ENCODE measurements around the gene FAF1.
"Not testable (repeated sequence)": the region's sequence is repeated elsewhere in the genome, so short reads cannot be mapped to it uniquely, and the experiment has no call there.

FAF1 gene

DNA sequence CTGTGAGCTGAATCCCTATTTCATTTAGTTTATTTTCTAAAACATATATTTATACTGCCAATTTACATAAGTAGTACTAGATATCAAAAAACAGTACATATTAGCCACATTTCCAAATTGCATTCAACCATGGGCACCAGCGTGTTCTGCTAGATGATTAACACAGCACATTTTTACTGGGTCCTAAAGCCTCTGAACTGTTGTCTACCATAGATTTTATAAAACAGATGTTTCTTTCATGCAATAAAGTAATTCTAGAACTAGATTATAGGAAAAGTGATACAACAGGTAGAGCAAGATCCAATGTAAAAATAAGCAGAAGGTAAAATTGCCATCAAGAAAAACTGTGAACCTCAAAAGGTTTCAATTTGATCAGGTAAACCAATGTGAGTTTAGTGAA, 108.6 kb downstream of the FAF1 start:
- DNase-seq (ENCODE audit: low read depth in 3 of 3, low spot score in 1 of 3), result no peak

DNA sequence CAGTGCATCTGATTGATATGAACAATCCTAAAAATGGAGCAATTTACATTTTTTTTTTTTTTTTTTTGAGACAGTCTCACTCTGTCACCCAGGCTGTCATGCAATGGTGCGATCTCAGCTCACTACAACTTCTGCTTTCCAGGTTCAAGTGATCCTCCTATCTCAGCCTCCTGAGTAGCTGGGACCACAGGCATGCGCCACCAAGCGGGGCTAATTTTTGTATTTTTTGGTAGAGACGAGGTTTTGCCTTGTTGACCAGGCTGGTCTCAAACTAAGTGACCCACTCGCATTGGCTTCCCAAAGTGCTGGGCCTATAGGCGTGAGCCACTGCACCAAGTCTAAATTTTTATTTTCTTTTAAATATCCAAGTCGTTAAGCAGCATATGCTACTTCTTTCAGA, 109.0 kb downstream of the FAF1 start:
- no peak for DNase-seq (ENCODE audit: low read depth in 3 of 3, low spot score in 1 of 3)

DNA sequence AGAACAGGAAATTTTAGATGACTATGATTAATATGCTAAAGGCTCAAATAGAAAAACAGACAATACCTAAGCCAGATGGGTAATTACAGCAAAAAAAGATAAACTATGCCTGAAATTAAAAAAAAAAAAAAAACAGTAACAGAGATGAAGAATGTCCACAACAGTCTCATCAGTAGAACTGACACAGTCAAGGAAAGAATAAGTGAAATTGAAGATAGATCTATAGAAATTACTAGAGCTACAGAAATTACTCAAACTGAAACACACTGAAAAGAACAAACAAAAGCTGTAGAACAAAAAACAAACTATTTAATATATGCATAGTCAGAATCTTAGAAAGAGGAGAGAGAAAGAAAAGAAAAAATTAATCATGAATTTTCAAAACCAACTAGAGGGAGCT, 112.8 kb downstream of the FAF1 start:
- no peak for DNase-seq (ENCODE audit: low read depth in 3 of 3, low spot score in 1 of 3)

- no peak for DNase-seq (ENCODE audit: low read depth in 3 of 3, low spot score in 1 of 3)
These were observed 113.7 kb downstream of the FAF1 start for GRCh38 chr1:50846224-50846839.

- no peak for DNase-seq (ENCODE audit: low read depth in 3 of 3, low spot score in 1 of 3)
These were observed 118.2 kb downstream of the FAF1 start for GRCh38 chr1:50841791-50842387.

DNA sequence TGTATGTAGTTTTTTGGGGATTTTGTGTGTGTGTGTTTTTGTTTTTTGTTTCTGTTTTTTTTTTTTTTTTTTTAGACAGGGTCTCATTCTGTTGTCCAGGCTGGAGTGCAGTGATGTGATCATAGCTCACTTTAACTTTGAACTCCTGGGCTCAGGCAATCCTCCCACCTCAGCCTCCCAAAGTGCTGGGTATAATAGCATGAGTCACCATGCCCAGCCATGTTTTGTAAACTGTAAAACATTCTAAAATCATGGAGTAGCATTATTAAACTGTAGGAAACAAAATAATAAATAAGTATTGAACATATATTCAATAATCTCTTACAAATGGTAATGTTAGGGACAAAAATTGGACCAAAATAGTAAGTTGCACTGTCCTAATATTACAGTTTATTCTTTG, 124.0 kb downstream of the FAF1 start:
- no peak for DNase-seq (ENCODE audit: low read depth in 3 of 3, low spot score in 1 of 3)

DNA sequence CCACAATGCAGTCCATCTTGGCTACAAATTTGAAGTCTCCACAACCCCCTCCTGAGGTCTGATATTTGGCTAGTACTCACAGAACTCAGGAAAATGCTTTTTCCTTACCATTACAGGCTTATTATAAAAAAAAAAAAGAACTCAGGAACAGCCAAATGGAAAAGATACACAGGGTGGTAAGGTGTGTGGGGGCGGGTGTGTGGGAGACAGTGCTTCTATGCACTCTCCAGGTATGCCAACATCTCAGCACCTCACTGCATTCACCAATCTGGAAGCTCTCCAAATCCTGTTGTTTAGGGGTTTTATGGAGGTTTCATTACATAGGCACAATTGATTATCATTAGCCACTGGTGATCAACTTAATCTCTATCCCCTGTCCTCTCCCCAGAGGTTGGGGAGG, 126.9 kb downstream of the FAF1 start:
- DNase-seq (ENCODE audit: low read depth in 3 of 3, low spot score in 1 of 3), result no peak

- no peak for DNase-seq (ENCODE audit: low read depth in 3 of 3, low spot score in 1 of 3)
These were observed 127.9 kb downstream of the FAF1 start for GRCh38 chr1:50832167-50832566.

DNA sequence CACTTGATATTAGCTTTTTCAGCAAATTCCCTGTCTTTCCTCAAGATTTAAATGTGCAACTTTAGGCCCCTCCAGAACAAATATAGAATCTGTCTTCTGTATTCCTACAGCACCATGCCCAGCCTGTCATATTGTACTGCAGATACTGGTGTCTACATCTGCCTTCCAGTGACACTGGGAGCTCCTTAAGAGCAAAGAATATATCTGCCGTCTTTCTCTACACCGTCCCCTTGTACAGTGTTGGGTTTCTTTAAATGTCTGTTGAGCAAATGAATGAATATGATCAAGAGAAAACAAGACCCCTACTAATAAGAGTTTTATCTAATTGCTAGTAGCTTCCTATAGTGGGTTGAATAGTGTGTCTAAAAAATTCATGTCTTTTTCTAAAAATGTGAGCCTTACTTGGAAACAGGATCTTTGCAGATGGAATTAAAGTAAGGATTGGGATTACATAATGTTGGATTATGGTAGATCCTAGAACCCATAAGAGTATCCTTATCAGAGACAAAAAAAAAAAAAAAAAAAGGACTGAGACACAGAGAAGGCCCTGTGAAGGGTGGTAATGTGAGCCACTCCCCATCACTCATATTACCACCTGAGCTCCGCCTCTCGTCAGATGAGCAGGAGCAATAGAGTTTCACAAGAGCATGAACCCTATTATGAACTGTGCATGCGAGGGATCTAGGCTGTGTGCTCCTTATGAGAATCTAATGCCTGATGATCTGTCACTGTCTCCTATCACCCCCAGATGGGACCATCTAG, 128.6 kb downstream of the FAF1 start:
- DNase-seq (ENCODE audit: low read depth in 3 of 3, low spot score in 1 of 3), result no peak

DNA sequence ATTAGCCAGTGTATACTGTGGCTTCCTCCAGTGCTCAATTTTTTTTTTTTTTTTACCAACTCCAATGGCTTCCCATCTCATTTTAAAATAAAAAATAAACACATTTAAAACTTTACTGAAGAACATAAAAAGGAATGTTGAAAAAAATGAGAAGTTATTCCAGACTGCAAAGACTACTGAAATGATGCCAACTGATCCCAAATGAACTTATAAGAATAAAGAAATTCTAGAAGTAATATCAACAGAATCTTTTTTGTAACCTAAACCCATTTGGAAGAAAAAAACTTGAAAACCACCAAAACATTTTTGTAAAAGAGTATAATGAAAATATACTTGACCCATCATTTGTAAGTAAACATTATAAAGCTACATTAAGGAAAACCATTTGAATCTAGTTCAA, 129.4 kb downstream of the FAF1 start:
- DNase-seq (ENCODE audit: low read depth in 3 of 3, low spot score in 1 of 3), result no peak

GRCh38 chr1:50829014-50829958, 130.8 kb downstream of the FAF1 start:
- DNase-seq (ENCODE audit: low read depth in 3 of 3, low spot score in 1 of 3), result no peak

- no peak for DNase-seq (ENCODE audit: low read depth in 3 of 3, low spot score in 1 of 3)
These were observed 132.5 kb downstream of the FAF1 start for GRCh38 chr1:50827546-50827945.

DNA sequence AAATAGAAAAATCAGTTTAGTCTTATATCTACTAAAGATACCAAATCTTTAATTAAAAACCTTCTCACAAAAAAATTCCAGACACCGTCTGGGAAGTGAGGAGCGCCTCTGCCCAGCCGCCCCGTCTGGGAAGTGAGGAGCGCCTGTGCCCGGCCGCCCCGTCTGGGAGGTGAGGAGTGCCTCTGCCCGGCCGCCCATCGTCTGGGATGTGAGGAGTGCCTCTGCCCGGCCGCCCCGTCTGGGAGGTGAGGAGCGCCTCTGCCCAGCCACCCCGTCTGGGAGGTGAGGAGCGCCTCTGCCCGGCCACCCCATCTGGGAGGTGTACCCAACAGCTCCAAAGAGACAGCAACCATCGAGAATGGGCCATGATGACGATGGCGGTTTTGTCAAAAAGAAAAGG, 133.3 kb downstream of the FAF1 start:
- DNase-seq (ENCODE audit: low read depth in 3 of 3, low spot score in 1 of 3), result not testable (repeated sequence)

DNA sequence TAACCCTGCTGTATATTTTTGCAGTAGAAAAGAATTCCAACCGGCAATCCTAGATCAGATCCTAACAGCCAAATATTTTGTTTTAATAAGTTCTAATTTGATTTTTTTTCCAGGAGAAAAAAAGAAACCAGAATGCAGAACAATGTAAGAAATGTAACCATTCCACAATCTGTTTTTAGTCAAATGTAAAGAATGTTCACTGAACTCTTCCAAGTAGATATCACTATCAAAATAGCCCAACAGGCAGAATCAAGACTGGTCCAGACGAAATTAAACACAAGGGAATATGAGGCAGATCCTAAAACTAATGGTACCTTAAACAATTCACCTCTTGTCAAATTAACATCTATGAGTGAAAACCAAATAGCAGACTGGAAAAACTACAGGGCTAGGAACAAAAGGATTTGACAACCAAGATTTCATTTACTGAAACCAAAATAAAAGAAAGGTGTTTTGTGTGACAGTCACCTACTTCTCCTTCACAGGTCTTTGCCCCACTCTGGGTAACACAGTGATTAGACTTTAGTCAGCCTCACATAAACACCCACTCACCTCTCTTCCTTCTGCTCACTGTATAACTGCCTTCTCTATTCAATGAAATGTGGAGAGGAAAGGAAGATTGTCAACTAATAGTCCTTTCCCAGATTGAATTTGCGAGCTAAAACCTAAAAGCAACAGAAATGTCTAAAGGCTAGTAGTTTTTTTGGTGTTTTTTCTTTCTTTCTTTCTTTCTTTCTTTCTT, 137.9 kb downstream of the FAF1 start:
- no peak for DNase-seq (ENCODE audit: low read depth in 3 of 3, low spot score in 1 of 3)

DNA sequence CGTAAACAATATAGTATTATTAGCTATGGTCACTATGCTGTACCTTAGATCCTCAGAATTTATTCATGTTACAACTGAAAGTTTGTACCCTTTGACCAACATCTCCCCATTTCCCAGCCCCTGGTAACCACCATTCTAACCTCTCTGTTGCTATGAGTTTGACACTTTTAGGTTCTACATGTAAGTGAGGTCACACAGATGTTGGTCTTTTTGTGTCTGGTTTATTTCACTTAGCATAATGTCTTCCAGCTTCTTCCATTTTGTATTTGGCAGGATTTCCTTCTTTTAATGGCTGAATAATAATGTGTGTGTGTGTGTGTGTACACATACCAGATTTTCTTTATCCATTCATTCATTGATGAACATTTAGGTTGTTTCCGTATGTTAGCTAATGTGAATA, 139.5 kb downstream of the FAF1 start:
- no peak for DNase-seq (ENCODE audit: low read depth in 3 of 3, low spot score in 1 of 3)

GRCh38 chr1:50812346-50812745, 147.7 kb downstream of the FAF1 start:
- DNase-seq (ENCODE audit: low read depth in 3 of 3, low spot score in 1 of 3), result no peak

DNA sequence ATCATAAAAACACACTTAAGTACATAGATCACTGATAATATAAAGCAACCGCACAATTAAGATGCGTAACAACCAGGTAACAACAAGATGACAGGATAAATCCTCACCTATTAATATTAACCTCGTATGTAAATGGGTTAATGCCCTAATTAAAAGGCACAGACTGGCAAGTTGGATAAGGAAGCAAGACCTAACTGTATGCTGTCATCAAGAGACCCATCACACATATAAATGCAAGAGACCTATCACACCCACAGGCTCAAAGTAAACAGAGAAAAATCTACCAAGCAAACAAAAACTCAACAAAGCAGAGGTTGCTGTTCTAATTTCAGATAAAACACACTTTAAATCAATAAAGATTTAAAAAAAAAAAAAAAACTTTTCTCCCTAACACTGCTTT, 151.8 kb downstream of the FAF1 start:
- DNase-seq (ENCODE audit: low read depth in 3 of 3, low spot score in 1 of 3), result no peak

- no peak for DNase-seq (ENCODE audit: low read depth in 3 of 3, low spot score in 1 of 3)
These were observed 163.8 kb downstream of the FAF1 start for GRCh38 chr1:50796272-50796671.

DNA sequence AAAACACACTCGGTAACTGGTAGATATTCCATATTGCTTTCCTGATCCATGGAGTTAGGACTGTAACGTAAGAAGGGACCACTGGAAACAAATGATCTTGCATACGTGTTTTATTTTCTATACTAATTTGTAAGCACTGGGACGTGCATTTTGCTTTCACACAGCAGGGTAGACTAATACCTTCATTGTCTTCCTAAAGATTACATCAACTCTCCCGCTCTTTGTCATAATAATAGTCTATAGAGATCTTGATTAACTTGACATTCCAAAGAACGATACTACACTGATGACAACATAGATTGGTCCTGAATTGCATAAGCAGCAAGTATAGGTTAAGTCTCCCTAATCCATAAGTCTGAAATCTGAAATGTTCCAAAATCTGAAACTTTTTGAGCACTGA, 166.5 kb downstream of the FAF1 start:
- no peak for DNase-seq (ENCODE audit: low read depth in 3 of 3, low spot score in 1 of 3)

DNA sequence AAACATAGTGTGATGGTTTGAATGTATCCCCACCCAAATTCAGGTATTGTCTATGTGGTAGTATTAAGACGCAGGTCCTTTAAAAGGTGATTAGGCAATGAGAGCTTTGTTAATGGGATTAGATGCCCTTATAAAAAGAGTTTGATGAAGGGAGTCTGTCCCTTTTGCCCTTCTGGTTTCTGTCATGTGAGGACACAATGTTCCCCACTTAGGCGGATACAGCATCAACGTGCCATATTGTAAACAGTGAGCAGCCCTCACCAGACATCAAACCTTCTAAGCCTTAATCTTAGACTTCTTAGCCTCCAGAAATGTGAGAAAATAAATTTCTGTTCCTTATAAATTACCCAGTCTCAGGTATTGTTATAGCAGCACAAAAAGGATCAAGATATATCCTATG, 172.8 kb downstream of the FAF1 start:
- DNase-seq (ENCODE audit: low read depth in 3 of 3, low spot score in 1 of 3), result no peak

- no peak for DNase-seq (ENCODE audit: low read depth in 3 of 3, low spot score in 1 of 3)
These were observed 176.8 kb downstream of the FAF1 start for GRCh38 chr1:50783286-50783685.

Measured in stimulated activated CD4-positive, alpha-beta T cell treated with anti-CD3 and anti-CD28 coated beads, TNF-alpha, amount 100 ng/mL, for 1 hour (primary cell).